ENCODE data around the gene SH3TC2. TPM values are rescaled to one million over a fixed set of nuclear protein-coding genes. Genes with fewer than 3 reads are reported as not detected.

SH3TC2 gene
- total RNA-seq, result not detected in 2 replicates

GRCh38 chr5:149063017-149063687 lies at the start of gene SH3TC2:
Gene SH3TC2 (minus strand): TSS chr5:149063062. CDS start chr5:149063022, 40 bp downstream.
- no peak within 1 kb of the TSS for H3K27ac Mint-ChIP-seq
- intact Hi-C loops (cut with micrococcal nuclease), result no loop called here
- no peak within 1 kb of the TSS for H3K4me3 Mint-ChIP-seq (ENCODE audit: low read depth)
- no peak for DNase-seq (ENCODE audit: low spot score)
- H3K36me3 Mint-ChIP-seq (ENCODE audit: low read depth), result no peaks in the 10 kb centered on the region
- H3K4me1 Mint-ChIP-seq (ENCODE audit: low read depth), result no peaks in the 10 kb centered on the region
- no peaks in the 10 kb centered on the region for H3K9me3 Mint-ChIP-seq
- H3K27me3 Mint-ChIP-seq (ENCODE audit: low read depth), result peaks cover 5% of the 10 kb centered on the region

- Mint-ChIP-seq H3K9me3 (no peaks in the 10 kb centered on the region), H3K36me3 (ENCODE audit: low read depth) (no peaks in the 10 kb centered on the region), H3K4me3 (ENCODE audit: low read depth) (no peak overlapping the region), H3K27ac (no peak overlapping the region), H3K4me1 (ENCODE audit: low read depth) (peaks cover 2% of the 10 kb centered on the region), H3K27me3 (ENCODE audit: low read depth) (peaks cover 9% of the 10 kb centered on the region)
- no peak for DNase-seq (ENCODE audit: low spot score)
- intact Hi-C loops (cut with micrococcal nuclease), result no loop called here
These were observed 47.5 kb upstream of the SH3TC2 start for GRCh38 chr5:149110406-149110805.

DNA sequence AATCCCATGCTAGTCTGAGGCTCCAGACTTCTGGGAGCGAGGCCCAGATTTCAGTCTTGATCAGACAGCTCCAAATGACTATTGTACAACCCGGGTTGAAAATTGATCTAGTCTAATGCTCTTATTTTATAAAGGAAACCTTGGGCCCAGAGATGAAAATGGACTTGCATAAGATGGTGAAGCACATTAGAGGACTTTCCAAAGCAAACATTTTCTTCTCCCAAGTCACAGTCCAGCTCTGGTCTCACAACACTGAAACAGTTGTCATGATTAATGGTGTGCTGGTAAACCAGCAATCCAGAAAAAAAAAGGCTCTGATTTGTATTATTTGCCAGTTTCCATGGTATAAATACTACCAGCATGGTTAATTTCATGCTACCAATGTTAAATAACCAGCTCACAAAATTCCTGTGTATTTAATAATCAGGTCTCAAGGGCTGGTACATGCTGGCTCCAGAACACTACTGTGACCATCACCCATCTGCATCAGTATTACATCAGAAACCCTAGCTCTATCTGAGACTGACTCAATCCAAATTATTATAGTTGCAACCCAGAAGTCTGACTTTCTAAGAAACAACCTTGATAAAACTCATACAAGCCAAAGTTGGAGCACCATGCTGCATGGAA lies 45.9 kb upstream of the SH3TC2 start:
- intact Hi-C loops (cut with micrococcal nuclease), result no loop called here
- Mint-ChIP-seq H3K36me3 (ENCODE audit: low read depth) (no peaks in the 10 kb centered on the region), H3K27ac (no peak overlapping the region), H3K4me1 (ENCODE audit: low read depth) (peaks cover under 1% of the 10 kb centered on the region), H3K4me3 (ENCODE audit: low read depth) (no peak overlapping the region), H3K27me3 (ENCODE audit: low read depth) (peaks cover 1% of the 10 kb centered on the region), H3K9me3 (no peaks in the 10 kb centered on the region)
- no peak for DNase-seq (ENCODE audit: low spot score)

- no peak for DNase-seq (ENCODE audit: low spot score)
- peaks cover 5% of the 10 kb centered on the region for H3K4me1 Mint-ChIP-seq (ENCODE audit: low read depth)
- H3K36me3 Mint-ChIP-seq (ENCODE audit: low read depth), result peaks cover 3% of the 10 kb centered on the region
- peaks cover 34% of the 10 kb centered on the region for H3K9me3 Mint-ChIP-seq
- H3K4me3 Mint-ChIP-seq (ENCODE audit: low read depth), result no peak overlapping the region
- no peak overlapping the region for H3K27ac Mint-ChIP-seq
- H3K27me3 Mint-ChIP-seq (ENCODE audit: low read depth), result peaks cover 12% of the 10 kb centered on the region
- intact Hi-C loops (cut with micrococcal nuclease), result no loop called here
These were observed 37.5 kb upstream of the SH3TC2 start for GRCh38 chr5:149100331-149100730.

DNA sequence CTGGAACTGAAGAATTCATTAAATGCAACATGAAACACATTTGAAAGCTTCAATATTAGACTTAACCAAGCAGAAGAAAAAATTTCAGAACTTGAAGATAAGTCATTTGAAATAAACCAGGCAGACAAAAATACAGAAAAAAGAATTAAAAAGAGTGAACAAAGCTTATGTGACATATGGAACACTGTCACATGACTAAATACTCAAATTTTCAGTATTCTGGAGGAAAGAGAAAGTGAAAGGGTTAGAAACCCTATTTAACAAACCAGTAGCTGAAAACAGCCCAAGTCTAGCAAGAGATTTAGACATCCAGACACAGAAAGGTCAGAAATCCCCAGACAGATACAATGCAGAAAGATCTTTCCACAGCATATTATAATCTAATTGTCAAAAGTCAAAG lies 37.1 kb upstream of the SH3TC2 start:
- Mint-ChIP-seq H3K4me1 (ENCODE audit: low read depth) (peaks cover 5% of the 10 kb centered on the region), H3K36me3 (ENCODE audit: low read depth) (peaks cover 3% of the 10 kb centered on the region), H3K27ac (no peak overlapping the region), H3K4me3 (ENCODE audit: low read depth) (no peak overlapping the region), H3K27me3 (ENCODE audit: low read depth) (peaks cover 12% of the 10 kb centered on the region), H3K9me3 (peaks cover 34% of the 10 kb centered on the region)
- intact Hi-C loops (cut with micrococcal nuclease), result no loop called here
- no peak for DNase-seq (ENCODE audit: low spot score)

- H3K27ac Mint-ChIP-seq, result no peak overlapping the region
These were observed 32.1 kb upstream of the SH3TC2 start for GRCh38 chr5:149094996-149095395.

GRCh38 chr5:149093625-149094024 lies 30.8 kb upstream of the SH3TC2 start:
- Mint-ChIP-seq H3K27me3 (ENCODE audit: low read depth) (no peaks in the 10 kb centered on the region), H3K9me3 (peaks cover 10% of the 10 kb centered on the region), H3K27ac (no peak overlapping the region), H3K36me3 (ENCODE audit: low read depth) (no peaks in the 10 kb centered on the region), H3K4me3 (ENCODE audit: low read depth) (no peak overlapping the region), H3K4me1 (ENCODE audit: low read depth) (no peaks in the 10 kb centered on the region)
- DNase-seq (ENCODE audit: low spot score), result no peak
- intact Hi-C loops (cut with micrococcal nuclease), result no loop called here

More at GRCh38 chr5:149094996-149095395, 32.1 kb upstream of the SH3TC2 start:
- intact Hi-C loops (cut with micrococcal nuclease), result no loop called here
- DNase-seq (ENCODE audit: low spot score), result no peak
- peaks cover 3% of the 10 kb centered on the region for H3K36me3 Mint-ChIP-seq (ENCODE audit: low read depth)
- H3K4me3 Mint-ChIP-seq (ENCODE audit: low read depth), result no peak overlapping the region
- peaks cover 23% of the 10 kb centered on the region for H3K9me3 Mint-ChIP-seq
- peaks cover 2% of the 10 kb centered on the region for H3K4me1 Mint-ChIP-seq (ENCODE audit: low read depth)
- peaks cover 1% of the 10 kb centered on the region for H3K27me3 Mint-ChIP-seq (ENCODE audit: low read depth)

GRCh38 chr5:149089796-149090195 lies 26.9 kb upstream of the SH3TC2 start:
- no peak for DNase-seq (ENCODE audit: low spot score)
- Mint-ChIP-seq H3K4me3 (ENCODE audit: low read depth) (no peak overlapping the region), H3K4me1 (ENCODE audit: low read depth) (no peaks in the 10 kb centered on the region), H3K27ac (no peak overlapping the region), H3K9me3 (no peaks in the 10 kb centered on the region), H3K36me3 (ENCODE audit: low read depth) (no peaks in the 10 kb centered on the region), H3K27me3 (ENCODE audit: low read depth) (no peaks in the 10 kb centered on the region)
- intact Hi-C loops (cut with micrococcal nuclease), result no loop called here

DNA sequence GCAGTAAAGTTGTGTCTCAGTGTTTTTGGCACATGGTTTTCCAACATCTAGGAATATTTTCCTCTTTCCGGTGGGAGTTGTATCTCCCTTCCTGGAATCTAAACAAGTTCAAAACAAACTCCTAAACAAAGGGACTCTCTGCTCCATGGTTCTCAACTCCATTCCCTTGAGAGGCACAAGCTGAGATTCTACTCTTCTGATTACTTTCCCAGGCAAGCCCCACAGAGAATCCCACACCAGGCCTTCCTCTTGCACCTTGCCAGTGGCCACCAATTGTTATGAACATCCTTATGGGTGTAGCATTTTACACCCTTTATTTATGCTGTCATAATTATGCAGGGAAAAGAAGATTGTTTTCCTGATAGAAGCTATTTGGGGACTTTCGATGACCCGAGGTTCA lies 25.8 kb upstream of the SH3TC2 start:
- H3K27ac Mint-ChIP-seq, result no peak overlapping the region
- no peaks in the 10 kb centered on the region for H3K9me3 Mint-ChIP-seq
- DNase-seq (ENCODE audit: low spot score), result no peak
- H3K27me3 Mint-ChIP-seq (ENCODE audit: low read depth), result no peaks in the 10 kb centered on the region
- H3K4me1 Mint-ChIP-seq (ENCODE audit: low read depth), result no peaks in the 10 kb centered on the region
- no peak overlapping the region for H3K4me3 Mint-ChIP-seq (ENCODE audit: low read depth)
- H3K36me3 Mint-ChIP-seq (ENCODE audit: low read depth), result no peaks in the 10 kb centered on the region
- intact Hi-C loops (cut with micrococcal nuclease), result no loop called here

GRCh38 chr5:149083846-149084245 lies 21.0 kb upstream of the SH3TC2 start:
- no peak overlapping the region for H3K27ac Mint-ChIP-seq
- intact Hi-C loops (cut with micrococcal nuclease), result no loop called here
- no peak for DNase-seq (ENCODE audit: low spot score)
- H3K36me3 Mint-ChIP-seq (ENCODE audit: low read depth), result no peaks in the 10 kb centered on the region
- peaks cover 8% of the 10 kb centered on the region for H3K4me1 Mint-ChIP-seq (ENCODE audit: low read depth)
- peaks cover 10% of the 10 kb centered on the region for H3K27me3 Mint-ChIP-seq (ENCODE audit: low read depth)
- H3K9me3 Mint-ChIP-seq, result no peaks in the 10 kb centered on the region
- no peak overlapping the region for H3K4me3 Mint-ChIP-seq (ENCODE audit: low read depth)

GRCh38 chr5:149082271-149082670 lies 19.4 kb upstream of the SH3TC2 start:
- Mint-ChIP-seq H3K27ac (no peak overlapping the region), H3K4me3 (ENCODE audit: low read depth) (no peak overlapping the region), H3K4me1 (ENCODE audit: low read depth) (peaks cover 8% of the 10 kb centered on the region), H3K36me3 (ENCODE audit: low read depth) (no peaks in the 10 kb centered on the region), H3K9me3 (no peaks in the 10 kb centered on the region), H3K27me3 (ENCODE audit: low read depth) (peaks cover 10% of the 10 kb centered on the region)
- no peak for DNase-seq (ENCODE audit: low spot score)
- intact Hi-C loops (cut with micrococcal nuclease), result no loop called here

DNA sequence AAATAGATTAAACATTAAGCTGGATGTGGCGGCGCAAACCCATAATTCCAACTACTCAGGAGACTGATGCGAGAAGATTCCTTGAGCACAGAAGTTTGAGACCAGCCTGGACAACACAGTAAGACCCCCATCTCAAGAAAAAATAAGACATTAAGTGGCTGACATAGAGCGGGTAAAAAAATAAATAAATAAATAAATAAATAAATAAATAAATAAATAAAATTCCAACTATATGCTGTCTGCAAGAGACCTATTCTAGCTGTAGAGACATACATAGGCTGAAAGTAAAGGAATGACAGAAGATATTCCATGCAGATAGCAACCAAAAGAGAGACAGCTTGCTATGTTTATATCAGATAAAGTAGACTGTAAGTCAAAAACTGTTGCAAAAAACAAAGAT lies 17.4 kb upstream of the SH3TC2 start:
- no peak for DNase-seq (ENCODE audit: low spot score)
- Mint-ChIP-seq H3K27me3 (ENCODE audit: low read depth) (peaks cover 10% of the 10 kb centered on the region), H3K27ac (no peak overlapping the region), H3K4me1 (ENCODE audit: low read depth) (peaks cover 8% of the 10 kb centered on the region), H3K4me3 (ENCODE audit: low read depth) (no peak overlapping the region), H3K36me3 (ENCODE audit: low read depth) (no peaks in the 10 kb centered on the region), H3K9me3 (no peaks in the 10 kb centered on the region)
- intact Hi-C loops (cut with micrococcal nuclease), result no loop called here

GRCh38 chr5:149079883-149080282 lies 17.0 kb upstream of the SH3TC2 start:
- no peak for DNase-seq (ENCODE audit: low spot score)
- peaks cover 10% of the 10 kb centered on the region for H3K27me3 Mint-ChIP-seq (ENCODE audit: low read depth)
- no peaks in the 10 kb centered on the region for H3K36me3 Mint-ChIP-seq (ENCODE audit: low read depth)
- H3K4me3 Mint-ChIP-seq (ENCODE audit: low read depth), result no peak overlapping the region
- H3K27ac Mint-ChIP-seq, result no peak overlapping the region
- H3K9me3 Mint-ChIP-seq, result no peaks in the 10 kb centered on the region
- intact Hi-C loops (cut with micrococcal nuclease), result no loop called here
- H3K4me1 Mint-ChIP-seq (ENCODE audit: low read depth), result peaks cover 8% of the 10 kb centered on the region
